ENCODE data around the gene MYRFL. TPM values are rescaled to one million over a fixed set of nuclear protein-coding genes. Genes with fewer than 3 reads are reported as not detected.

The MYRFL gene
- total RNA-seq, 4 donors from 2014 or later, result not detected

- H3K27ac ChIP-seq, result no peak overlapping the region
- 25 to 75% methylated on average over 1 to 2 of the region's 3 CpGs for WGBS, 2 donors (ENCODE audit: low coverage in 1 of 2)
- TF ChIP-seq, protein P1, sequence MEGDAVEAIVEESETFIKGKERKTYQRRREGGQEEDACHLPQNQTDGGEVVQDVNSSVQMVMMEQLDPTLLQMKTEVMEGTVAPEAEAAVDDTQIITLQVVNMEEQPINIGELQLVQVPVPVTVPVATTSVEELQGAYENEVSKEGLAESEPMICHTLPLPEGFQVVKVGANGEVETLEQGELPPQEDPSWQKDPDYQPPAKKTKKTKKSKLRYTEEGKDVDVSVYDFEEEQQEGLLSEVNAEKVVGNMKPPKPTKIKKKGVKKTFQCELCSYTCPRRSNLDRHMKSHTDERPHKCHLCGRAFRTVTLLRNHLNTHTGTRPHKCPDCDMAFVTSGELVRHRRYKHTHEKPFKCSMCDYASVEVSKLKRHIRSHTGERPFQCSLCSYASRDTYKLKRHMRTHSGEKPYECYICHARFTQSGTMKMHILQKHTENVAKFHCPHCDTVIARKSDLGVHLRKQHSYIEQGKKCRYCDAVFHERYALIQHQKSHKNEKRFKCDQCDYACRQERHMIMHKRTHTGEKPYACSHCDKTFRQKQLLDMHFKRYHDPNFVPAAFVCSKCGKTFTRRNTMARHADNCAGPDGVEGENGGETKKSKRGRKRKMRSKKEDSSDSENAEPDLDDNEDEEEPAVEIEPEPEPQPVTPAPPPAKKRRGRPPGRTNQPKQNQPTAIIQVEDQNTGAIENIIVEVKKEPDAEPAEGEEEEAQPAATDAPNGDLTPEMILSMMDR (IDR thresholded peaks at IDR 0.05), result no peak
- no peak for TF ChIP-seq POLR2AphosphoS5 (IDR thresholded peaks at IDR 0.05)
- no peak for TF ChIP-seq EP300 (IDR thresholded peaks at IDR 0.05)
- no peak for TF ChIP-seq POLR2A (IDR thresholded peaks at IDR 0.05)
- H3K4me1 ChIP-seq, result peaks cover 0 to 5% (median 0%) of the 10 kb centered on the region in 3 donors
- ATAC-seq, result no peak
- no peaks in the 10 kb centered on the region for H3K9me3 ChIP-seq
- no peaks in the 10 kb centered on the region for H3K27me3 ChIP-seq
- no peaks in the 10 kb centered on the region for H3K36me3 ChIP-seq
- H3K4me3 ChIP-seq, result no peak overlapping the region
Measured at GRCh38 chr12:69898236-69898635, 73.2 kb downstream of the MYRFL start.

GRCh38 chr12:69900720-69901131 lies 75.7 kb downstream of the MYRFL start:
- Histone ChIP-seq H3K4me1 (peaks cover 0 to 5% (median 0%) of the 10 kb centered on the region in 3 donors), H3K27ac (no peak overlapping the region), H3K9me3 (no peaks in the 10 kb centered on the region), H3K4me3 (no peak overlapping the region), H3K27me3 (no peaks in the 10 kb centered on the region), H3K36me3 (no peaks in the 10 kb centered on the region)
- WGBS, 2 donors (ENCODE audit: low coverage in 1 of 2), result 0 to 4% methylated on average over 4 of the region's 4 CpGs
- TF ChIP-seq POLR2AphosphoS5 (IDR thresholded peaks at IDR 0.05), result no peak
- TF ChIP-seq, protein P1 (IDR thresholded peaks at IDR 0.05), result peak; percentile 74 to 82 (median 76)
- ATAC-seq, result peak; percentile 37

DNA sequence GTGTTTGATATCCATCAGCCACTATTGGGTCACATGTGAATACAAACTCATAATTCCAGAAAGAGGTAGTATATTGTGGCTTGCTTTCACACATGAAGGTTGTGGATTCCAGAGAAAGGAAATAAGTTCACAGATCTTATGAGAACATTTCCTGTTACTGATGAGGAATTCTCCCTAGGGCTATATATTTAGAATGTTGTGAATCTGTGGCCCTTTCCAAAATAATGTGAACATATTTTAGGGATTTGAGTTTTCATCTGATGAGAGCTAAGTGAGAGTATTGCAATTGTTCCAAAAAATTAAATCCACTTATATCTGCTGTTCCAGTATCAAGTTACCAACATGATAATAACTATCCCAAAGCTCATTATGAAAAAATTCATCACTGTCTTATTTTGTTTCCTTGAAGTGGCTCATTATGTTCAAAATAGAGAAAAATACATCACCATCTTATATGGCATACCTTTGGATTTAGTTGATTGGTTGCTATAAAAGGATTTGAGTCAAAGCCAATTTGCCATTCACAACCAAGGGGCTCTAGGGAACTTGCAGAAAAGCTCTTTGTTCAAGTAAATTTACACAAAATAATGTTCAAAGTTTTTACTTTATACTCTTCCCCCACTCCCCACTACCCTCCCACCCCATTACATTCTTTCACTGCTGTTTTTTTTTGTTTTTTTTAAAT lies 76.3 kb downstream of the MYRFL start:
- Histone ChIP-seq H3K27me3 (no peaks in the 10 kb centered on the region), H3K9me3 (no peaks in the 10 kb centered on the region), H3K27ac (no peak overlapping the region), H3K4me1 (peaks cover 0 to 5% (median 0%) of the 10 kb centered on the region in 3 donors), H3K36me3 (no peaks in the 10 kb centered on the region), H3K4me3 (no peak overlapping the region)
- TF ChIP-seq POLR2A (IDR thresholded peaks at IDR 0.05) (no peak), POLR2AphosphoS5 (IDR thresholded peaks at IDR 0.05) (no peak)
- TF ChIP-seq, protein P1 (IDR thresholded peaks at IDR 0.05), result no peak
- ATAC-seq, result no peak

DNA sequence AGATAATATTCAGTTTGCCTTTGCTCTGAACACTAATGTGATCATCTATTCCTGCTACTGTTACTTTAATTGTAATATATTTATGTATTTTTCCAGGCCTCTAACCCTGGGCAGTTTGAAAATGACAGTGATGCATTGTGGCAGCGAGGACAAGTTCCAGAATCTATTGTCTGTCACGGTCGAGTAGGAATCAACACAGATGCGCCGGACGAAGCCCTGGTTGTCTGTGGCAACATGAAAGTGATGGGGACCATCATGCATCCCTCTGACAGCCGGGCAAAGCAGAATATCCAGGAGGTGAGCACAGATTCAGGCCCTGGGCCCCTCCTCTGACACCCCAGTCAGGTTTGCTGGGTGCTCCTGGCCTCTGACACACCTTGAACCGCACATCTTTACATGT lies 78.5 kb downstream of the MYRFL start:
- ATAC-seq, result no peak
- Histone ChIP-seq H3K36me3 (no peaks in the 10 kb centered on the region), H3K27me3 (no peaks in the 10 kb centered on the region), H3K27ac (no peak overlapping the region), H3K4me3 (no peak overlapping the region), H3K4me1 (peaks cover 0 to 5% (median 0%) of the 10 kb centered on the region in 3 donors), H3K9me3 (no peaks in the 10 kb centered on the region)
- no peak for TF ChIP-seq POLR2A (IDR thresholded peaks at IDR 0.05)
- no peak for TF ChIP-seq EP300 (IDR thresholded peaks at IDR 0.05)
- TF ChIP-seq POLR2AphosphoS5 (IDR thresholded peaks at IDR 0.05), result no peak
- TF ChIP-seq, protein P1 (IDR thresholded peaks at IDR 0.05), result no peak
- 89% methylated on average over 6 of the region's 8 CpGs; no CpG with 5 or more reads in 1 of the 2 donors for WGBS, 2 donors (ENCODE audit: low coverage in 1 of 2)

GRCh38 chr12:69904777-69905176 lies 79.8 kb downstream of the MYRFL start:
- Histone ChIP-seq H3K27ac (no peak overlapping the region), H3K4me1 (peaks cover 0 to 5% (median 0%) of the 10 kb centered on the region in 3 donors), H3K9me3 (no peaks in the 10 kb centered on the region), H3K36me3 (no peaks in the 10 kb centered on the region), H3K27me3 (no peaks in the 10 kb centered on the region), H3K4me3 (no peak overlapping the region)
- WGBS, 2 donors (ENCODE audit: low coverage in 1 of 2), result 0% methylated on average over 1 of the region's 1 CpG; no CpG with 5 or more reads in 1 of the 2 donors
- TF ChIP-seq EP300 (IDR thresholded peaks at IDR 0.05), result no peak
- no peak for TF ChIP-seq POLR2AphosphoS5 (IDR thresholded peaks at IDR 0.05)
- no peak for TF ChIP-seq POLR2A (IDR thresholded peaks at IDR 0.05)
- TF ChIP-seq, protein P1 (IDR thresholded peaks at IDR 0.05), result no peak
- no peak for ATAC-seq

Measured in gastroesophageal sphincter (tissue), 4 donors.